ENCODE results near the gene FTSJ1.

Gene FTSJ1

GRCh38 chrX:48531358-48531959 is 55.5 kb downstream of the FTSJ1 start:
- DNase-seq = no peak

GRCh38 chrX:48532161-48532560 is 56.2 kb downstream of the FTSJ1 start:
- DNase-seq = no peak

DNA sequence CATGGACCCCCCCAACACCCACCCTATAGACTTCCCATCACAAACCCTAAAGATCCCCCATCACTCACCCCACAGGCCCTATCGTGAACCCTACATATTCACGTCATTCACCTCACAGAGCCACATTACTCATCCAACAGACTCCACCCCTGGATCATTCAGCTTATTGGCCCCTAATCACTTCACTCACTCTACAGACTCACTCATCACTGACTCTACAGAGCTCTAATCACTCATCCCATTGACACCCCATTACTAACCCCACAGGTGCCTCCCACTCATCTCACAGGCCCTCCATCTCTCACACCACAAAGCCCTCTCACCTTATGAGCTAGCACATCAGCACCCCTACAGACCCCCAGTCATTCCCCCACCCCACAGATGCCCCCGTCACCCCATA is 57.2 kb downstream of the FTSJ1 start:
- DNase-seq = no peak

Measured in activated naive CD4-positive, alpha-beta T cell treated with anti-CD3 and anti-CD28 coated beads, Interleukin-2, amount 50 U/mL, for 16 hours (primary cell).